GM19438 (cell line): ENCODE data around the gene STRIP1.

Source experiments
- ATAC-seq: cut with Tn5 transposase; IDR thresholded peaks from one replicate; pipeline ENCODE4 v1.9.1; 2021; ENCODE audit warnings: low read depth; ENCODE audit not compliant: unreplicated experiment

The STRIP1 gene

DNA sequence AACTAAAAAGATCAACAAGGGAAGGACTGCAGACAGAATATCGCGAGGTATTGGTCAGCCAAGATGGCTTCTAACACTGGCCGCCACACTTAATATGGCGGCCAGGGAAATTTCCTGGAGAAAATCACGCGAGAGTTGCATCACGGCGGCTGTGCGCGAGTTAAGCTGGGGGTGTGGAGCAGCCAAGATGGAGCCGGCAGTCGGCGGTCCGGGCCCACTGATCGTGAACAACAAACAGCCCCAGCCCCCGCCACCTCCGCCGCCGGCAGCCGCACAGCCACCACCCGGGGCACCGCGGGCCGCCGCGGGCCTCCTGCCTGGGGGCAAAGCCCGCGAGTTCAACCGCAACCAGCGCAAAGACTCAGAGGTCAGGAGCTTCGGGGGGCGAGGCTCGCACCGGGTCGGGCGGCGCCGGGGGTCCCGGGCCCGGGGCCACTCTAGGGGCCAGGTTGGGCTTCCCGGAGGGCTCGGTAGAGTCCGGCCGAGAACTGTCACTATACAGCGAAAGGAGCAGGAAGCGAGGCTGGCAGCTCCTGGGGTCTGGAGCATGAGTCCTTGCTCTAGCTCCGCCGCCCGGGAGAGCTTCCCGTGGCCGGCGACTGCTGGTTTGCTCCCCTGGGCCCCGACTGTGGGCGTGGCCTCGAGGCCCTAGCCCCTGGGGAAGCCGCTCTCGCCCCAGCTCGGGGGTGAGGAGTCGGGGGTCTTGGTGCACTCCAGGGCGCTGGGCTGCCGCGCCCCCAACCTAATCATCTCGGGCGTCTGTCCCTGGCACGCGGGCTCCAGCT, at the start of gene STRIP1:
Gene STRIP1 (plus strand): TSS at position 174 of the 785 bp plus-strand sequence. CDS start 14 bp downstream, at position 188.
- ATAC-seq, result peak; percentile 89

GRCh38 chr1:109985247-109986053, 49.0 kb upstream of the STRIP1 start:
- ATAC-seq, result no peak

DNA sequence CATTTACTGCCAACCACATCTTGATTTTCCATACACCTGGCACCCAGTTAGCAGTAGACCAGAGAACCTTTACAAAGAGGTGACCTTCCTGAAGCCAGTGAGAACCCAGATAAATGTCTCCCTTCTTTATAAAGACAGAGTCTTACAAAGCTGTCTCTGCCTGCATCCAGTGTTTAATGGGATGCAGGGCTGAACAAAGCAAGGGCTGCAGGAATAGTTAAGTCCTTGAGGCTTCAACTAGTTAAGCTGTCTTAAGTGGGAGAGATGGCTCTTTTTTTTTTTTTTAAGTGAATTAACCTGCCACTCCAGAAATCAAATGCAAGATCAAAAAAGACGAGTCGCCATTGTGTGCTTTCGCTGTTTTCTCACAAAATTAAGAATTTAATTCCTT, 48.4 kb upstream of the STRIP1 start:
- no peak for ATAC-seq

DNA sequence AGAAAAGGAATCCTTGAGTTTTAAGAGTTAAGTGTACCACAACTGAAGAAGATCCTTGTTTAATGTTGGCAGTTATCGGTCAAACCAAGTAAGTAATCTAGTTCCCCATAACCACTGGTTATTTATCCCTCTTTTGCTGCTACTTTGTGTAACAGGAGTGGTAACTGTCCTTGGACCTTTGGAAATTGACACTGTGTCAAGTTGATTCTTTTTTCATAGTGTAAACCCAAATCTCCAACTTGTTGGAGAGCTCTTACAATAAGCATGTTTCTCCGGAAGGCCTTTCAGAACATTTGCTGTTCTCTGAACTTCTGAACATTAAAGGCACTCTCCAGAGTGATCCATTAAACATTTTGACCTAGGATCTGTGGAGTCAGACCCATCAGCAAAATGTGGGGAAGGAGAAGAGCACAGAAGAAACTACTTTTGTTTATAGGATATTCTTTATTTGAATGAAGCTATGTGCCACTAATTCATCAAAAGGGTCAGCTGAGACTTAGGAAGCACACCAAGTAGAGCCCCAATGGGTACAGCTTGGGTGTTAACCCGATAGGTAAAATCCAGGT, 46.0 kb upstream of the STRIP1 start:
- no peak for ATAC-seq

DNA sequence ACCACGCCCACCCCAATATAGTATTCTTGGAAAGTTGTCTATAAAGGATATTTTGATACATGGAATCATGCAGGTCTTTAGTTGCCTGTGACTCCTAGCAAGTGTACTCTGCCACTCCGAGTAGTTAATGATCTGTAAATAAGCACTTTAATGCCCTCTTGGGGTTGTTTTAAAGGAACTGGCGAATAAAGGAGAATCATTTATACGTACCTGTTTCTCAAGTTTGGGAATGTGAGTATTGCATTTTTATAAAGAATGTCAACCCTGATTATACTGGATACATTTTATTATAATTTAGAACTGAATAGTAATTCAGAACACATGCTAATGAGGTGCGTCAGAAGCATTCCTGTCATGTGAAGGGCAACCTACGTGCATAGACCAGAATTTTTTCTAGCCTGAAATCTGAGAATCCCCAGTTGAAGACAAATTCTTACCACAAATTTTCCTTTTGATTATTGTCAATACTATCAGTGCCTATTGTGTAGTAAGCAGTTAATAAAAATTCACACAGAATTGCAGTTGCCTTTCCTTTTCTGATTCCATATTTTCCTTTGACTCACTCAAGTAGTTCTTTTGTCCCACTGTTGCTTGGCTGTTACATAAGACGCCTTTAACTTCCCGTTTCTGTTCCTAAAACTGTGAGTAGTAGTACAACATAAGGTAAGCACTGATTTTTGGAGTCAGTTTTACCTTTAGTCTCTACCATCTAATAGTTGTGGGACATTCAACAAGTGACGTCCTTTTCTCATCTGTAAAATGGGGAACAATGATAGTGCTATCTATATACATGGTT, 44.7 kb upstream of the STRIP1 start:
- no peak for ATAC-seq

GRCh38 chr1:109990302-109990653, 44.1 kb upstream of the STRIP1 start:
- ATAC-seq, result no peak

- ATAC-seq, result no peak
These were observed 43.0 kb upstream of the STRIP1 start for GRCh38 chr1:109991400-109991925.

- no peak for ATAC-seq
These were observed 40.5 kb upstream of the STRIP1 start for GRCh38 chr1:109993885-109994284.

GRCh38 chr1:109994654-109995053, 39.8 kb upstream of the STRIP1 start:
- ATAC-seq, result no peak

DNA sequence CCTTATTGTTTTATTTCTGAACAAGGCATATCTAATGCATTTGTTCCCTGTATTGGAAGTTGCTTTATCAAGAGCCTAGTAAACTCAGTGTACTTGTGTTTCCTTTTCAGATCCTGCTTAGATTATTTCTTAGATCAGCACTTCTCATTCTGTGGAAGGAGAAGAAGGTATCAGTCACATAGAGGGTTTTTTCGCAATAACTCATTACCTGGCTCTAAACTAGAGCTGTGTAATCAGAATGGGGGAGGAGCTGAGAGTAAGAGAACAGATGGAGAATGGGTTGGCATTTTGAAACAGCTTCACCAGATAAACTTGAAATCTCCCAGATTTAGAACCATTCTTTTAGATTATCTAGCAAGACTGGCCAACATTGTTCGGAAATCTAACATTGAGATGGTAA, 38.9 kb upstream of the STRIP1 start:
- ATAC-seq, result no peak

- no peak for ATAC-seq
These were observed 37.9 kb upstream of the STRIP1 start for GRCh38 chr1:109996476-109996875.

DNA sequence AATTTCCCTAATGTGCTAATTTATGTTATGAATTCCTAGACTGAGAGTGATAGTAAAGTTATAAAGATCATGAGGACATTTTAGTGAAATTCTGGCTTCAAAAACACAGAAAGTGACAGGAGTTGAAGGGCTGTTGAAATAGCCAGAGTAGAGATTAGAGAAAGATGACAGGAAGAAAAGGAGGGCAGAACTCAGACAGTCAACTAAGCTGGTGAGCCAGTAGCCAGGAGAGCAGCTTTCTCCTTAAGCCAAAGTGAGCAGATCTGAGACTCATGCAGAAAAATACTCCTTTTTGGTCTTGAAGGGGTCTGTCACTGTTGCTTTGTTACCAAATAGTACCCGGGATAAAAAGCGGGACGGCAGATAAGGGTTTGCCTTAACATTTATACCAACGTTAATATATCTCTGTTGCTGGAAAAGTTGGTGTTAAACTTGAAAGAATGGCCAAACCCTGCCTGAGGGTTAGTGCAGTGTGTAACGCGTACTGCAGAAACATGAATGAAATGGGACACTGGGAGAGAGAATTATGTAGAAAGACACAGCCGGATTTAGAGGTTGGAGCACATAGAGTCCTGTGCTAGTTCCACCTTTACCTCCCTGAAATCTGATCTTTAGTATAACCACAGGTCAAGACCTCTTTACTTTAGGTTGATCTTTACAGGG, 37.1 kb upstream of the STRIP1 start:
- ATAC-seq, result no peak

- ATAC-seq, result no peak
These were observed 36.6 kb upstream of the STRIP1 start for GRCh38 chr1:109997867-109998229.

DNA sequence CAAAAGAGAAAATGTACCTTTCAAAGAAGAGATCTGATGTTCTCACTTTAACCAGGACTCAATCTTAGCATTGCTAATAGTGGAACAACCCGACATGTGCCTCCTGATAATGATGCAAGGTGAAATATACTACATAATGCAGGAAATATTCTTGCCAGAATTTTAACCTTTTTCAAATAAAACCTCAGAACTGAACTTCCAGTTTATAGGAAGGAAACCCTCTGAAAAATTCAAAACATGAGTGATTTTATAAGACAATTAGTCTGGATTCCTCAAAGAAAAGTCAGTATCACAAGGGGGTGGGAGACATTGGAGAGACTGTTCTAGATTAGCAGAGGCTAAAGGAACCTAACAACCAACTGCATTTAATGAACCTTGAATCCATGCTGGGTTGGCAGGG, 31.7 kb upstream of the STRIP1 start:
- ATAC-seq, result no peak

GRCh38 chr1:110003747-110004428, 30.5 kb upstream of the STRIP1 start:
- peak; percentile 88 for ATAC-seq

GRCh38 chr1:110004583-110004982, 29.8 kb upstream of the STRIP1 start:
- no peak for ATAC-seq

GRCh38 chr1:110005971-110006370, 28.5 kb upstream of the STRIP1 start:
- no peak for ATAC-seq

DNA sequence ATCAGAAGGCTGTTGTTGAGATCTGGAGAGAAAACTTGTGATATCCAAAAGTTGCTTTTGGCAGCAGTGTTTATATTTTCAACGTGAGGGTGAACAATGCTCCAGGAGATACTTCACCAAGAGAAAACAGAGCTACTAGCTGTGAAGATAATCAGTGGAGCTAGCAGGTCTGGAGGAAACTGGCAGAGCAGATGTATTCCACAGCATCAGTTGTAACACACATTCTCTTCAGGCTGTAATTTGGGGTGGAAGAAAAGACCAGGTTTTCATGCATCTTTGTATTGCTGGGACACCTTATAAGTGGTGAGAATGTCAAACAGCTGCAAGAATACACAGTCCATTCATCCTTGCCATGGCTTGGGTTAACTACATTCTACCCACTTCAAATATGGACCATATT, 27.9 kb upstream of the STRIP1 start:
- no peak for ATAC-seq

- ATAC-seq, result no peak
These were observed 27.2 kb upstream of the STRIP1 start for GRCh38 chr1:110007046-110007830.
